NOMO-1 (cell line): ENCODE results near the gene ATPAF1.
"Not testable (repeated sequence)": the region's sequence is repeated elsewhere in the genome, so short reads cannot be mapped to it uniquely, and the experiment has no call there.

Experiments used
- DNase-seq, 2 experiments: peaks; one replicate each; lab custom pipeline; 2025; ENCODE audit not compliant: unreplicated experiment in 2 of 2; lab: John Stamatoyannopoulos, UW

Gene ATPAF1

GRCh38 chr1:46652321-46653100 lies 15.7 kb downstream of the ATPAF1 start:
- DNase-seq = no peak

- DNase-seq = not testable (repeated sequence)
Measured at GRCh38 chr1:46651152-46651551, 17.0 kb downstream of the ATPAF1 start.

- DNase-seq = no peak
Measured at GRCh38 chr1:46650491-46650890, 17.7 kb downstream of the ATPAF1 start.

- DNase-seq = no peak
Measured at GRCh38 chr1:46649764-46650163, 18.4 kb downstream of the ATPAF1 start.

GRCh38 chr1:46647611-46648010 lies 20.6 kb downstream of the ATPAF1 start:
- DNase-seq = no peak

GRCh38 chr1:46646844-46647243 lies 21.3 kb downstream of the ATPAF1 start:
- no peak for DNase-seq

- DNase-seq = no peak
Measured at GRCh38 chr1:46646331-46646730, 21.8 kb downstream of the ATPAF1 start.

GRCh38 chr1:46645815-46646214 lies 22.3 kb downstream of the ATPAF1 start:
- DNase-seq = no peak

GRCh38 chr1:46643368-46643775 lies 24.8 kb downstream of the ATPAF1 start:
- no peak for DNase-seq

GRCh38 chr1:46642115-46642680 lies 26.0 kb downstream of the ATPAF1 start:
- no peak for DNase-seq

- no peak for DNase-seq
Measured at GRCh38 chr1:46639547-46639946, 28.6 kb downstream of the ATPAF1 start.

GRCh38 chr1:46638921-46639320 lies 29.2 kb downstream of the ATPAF1 start:
- no peak for DNase-seq

GRCh38 chr1:46637444-46638083 lies 30.6 kb downstream of the ATPAF1 start:
- no peak for DNase-seq

GRCh38 chr1:46635205-46635604 lies 33.0 kb downstream of the ATPAF1 start:
- no peak for DNase-seq

- no peak for DNase-seq
Measured at GRCh38 chr1:46630719-46631118, 37.4 kb downstream of the ATPAF1 start.

GRCh38 chr1:46623743-46624644 lies 44.2 kb downstream of the ATPAF1 start:
- no peak for DNase-seq

- no peak for DNase-seq
Measured at GRCh38 chr1:46622344-46622743, 45.8 kb downstream of the ATPAF1 start.

GRCh38 chr1:46621930-46622329 lies 46.2 kb downstream of the ATPAF1 start:
- no peak for DNase-seq

GRCh38 chr1:46619656-46620258 lies 48.4 kb downstream of the ATPAF1 start:
- DNase-seq = no peak

GRCh38 chr1:46618754-46619415 lies 49.3 kb downstream of the ATPAF1 start:
- DNase-seq = no peak
